Measurements from ENCODE around the gene IGFBP4.

Gene IGFBP4

GRCh38 chr17:40490289-40490853 lies 47.1 kb downstream of the IGFBP4 start:
- peak; percentile 63 for DNase-seq (ENCODE audit: low spot score)

GRCh38 chr17:40490982-40491381 lies 47.7 kb downstream of the IGFBP4 start:
- DNase-seq (ENCODE audit: low spot score), result no peak

- no peak for DNase-seq (ENCODE audit: low spot score)
Measured at GRCh38 chr17:40491486-40491885, 48.2 kb downstream of the IGFBP4 start.

- DNase-seq (ENCODE audit: low spot score), result no peak
Measured at GRCh38 chr17:40493697-40494096, 50.4 kb downstream of the IGFBP4 start.

GRCh38 chr17:40495140-40495539 lies 51.9 kb downstream of the IGFBP4 start:
- no peak for DNase-seq (ENCODE audit: low spot score)

- no peak for DNase-seq (ENCODE audit: low spot score)
Measured at GRCh38 chr17:40496170-40496569, 52.9 kb downstream of the IGFBP4 start.

GRCh38 chr17:40496634-40497420 lies 53.6 kb downstream of the IGFBP4 start:
- no peak for DNase-seq (ENCODE audit: low spot score)

GRCh38 chr17:40497695-40498094 lies 54.4 kb downstream of the IGFBP4 start:
- peak; percentile 32 for DNase-seq (ENCODE audit: low spot score)

- DNase-seq (ENCODE audit: low spot score), result peak; percentile 48
Measured at GRCh38 chr17:40498281-40499084, 55.2 kb downstream of the IGFBP4 start.

- DNase-seq (ENCODE audit: low spot score), result peak; percentile 60
Measured at GRCh38 chr17:40499551-40500189, 56.4 kb downstream of the IGFBP4 start.

- DNase-seq (ENCODE audit: low spot score), result no peak
Measured at GRCh38 chr17:40500190-40500589, 56.9 kb downstream of the IGFBP4 start.

GRCh38 chr17:40500709-40501108 lies 57.5 kb downstream of the IGFBP4 start:
- DNase-seq (ENCODE audit: low spot score), result no peak

GRCh38 chr17:40501499-40501911 lies 58.3 kb downstream of the IGFBP4 start, which contains the start of gene TNS4:
TSS of gene TNS4 (minus strand) at chr17:40501623. CDS start at chr17:40496425, 5,198 bp downstream.
- DNase-seq (ENCODE audit: low spot score), result no peak

GRCh38 chr17:40502716-40503115 lies 59.5 kb downstream of the IGFBP4 start:
- no peak for DNase-seq (ENCODE audit: low spot score)

GRCh38 chr17:40503154-40503553 lies 59.9 kb downstream of the IGFBP4 start:
- DNase-seq (ENCODE audit: low spot score), result no peak

GRCh38 chr17:40506786-40507185 lies 63.5 kb downstream of the IGFBP4 start:
- DNase-seq (ENCODE audit: low spot score), result no peak

Data from kidney tubule cell (primary cell).